Measurements from ENCODE around the gene SLIT1.

SLIT1 gene

GRCh38 chr10:97142834-97143233, 42.9 kb downstream of the SLIT1 start:
- H3K4me2 ChIP-seq (ENCODE audit: low read length) = no peak overlapping the region
- no peak overlapping the region for H3K4me3 ChIP-seq (ENCODE audit: low read depth, low read length)
- H3K9ac ChIP-seq = no peak overlapping the region
- no peaks in the 10 kb centered on the region for H3K36me3 ChIP-seq (ENCODE audit: control insufficient read depth, insufficient read depth, low read length)
- H3K4me1 ChIP-seq = peaks cover 12% of the 10 kb centered on the region
- no peaks in the 10 kb centered on the region for H3K27me3 ChIP-seq (ENCODE audit: control insufficient read depth, insufficient read depth, low read length)
- H3K9me3 ChIP-seq (ENCODE audit: control insufficient read depth, low read length) = no peaks in the 10 kb centered on the region
- TF ChIP-seq CTCF (IDR thresholded peaks at IDR 0.05) = no peak
- H3K79me2 ChIP-seq = no peaks in the 10 kb centered on the region
- H3K27ac ChIP-seq = no peak overlapping the region
- no peak overlapping the region for H2AFZ ChIP-seq

- Histone ChIP-seq H3K79me2 (no peaks in the 10 kb centered on the region), H3K27ac (no peak overlapping the region), H3K36me3 (ENCODE audit: control insufficient read depth, insufficient read depth, low read length) (no peaks in the 10 kb centered on the region), H2AFZ (no peak overlapping the region), H3K9ac (no peak overlapping the region), H3K4me2 (ENCODE audit: low read length) (no peak overlapping the region), H3K9me3 (ENCODE audit: control insufficient read depth, low read length) (no peaks in the 10 kb centered on the region), H3K27me3 (ENCODE audit: control insufficient read depth, insufficient read depth, low read length) (no peaks in the 10 kb centered on the region), H3K4me3 (ENCODE audit: low read depth, low read length) (no peak overlapping the region), H3K4me1 (peaks cover 12% of the 10 kb centered on the region)
- TF ChIP-seq CTCF (IDR thresholded peaks at IDR 0.05) = no peak
Measured at GRCh38 chr10:97140902-97141745, 44.6 kb downstream of the SLIT1 start.

GRCh38 chr10:97140049-97140846, 45.5 kb downstream of the SLIT1 start:
- H3K4me2 ChIP-seq (ENCODE audit: low read length) = no peak overlapping the region
- H3K4me3 ChIP-seq (ENCODE audit: low read depth, low read length) = no peak overlapping the region
- H3K79me2 ChIP-seq = no peaks in the 10 kb centered on the region
- H3K27me3 ChIP-seq (ENCODE audit: control insufficient read depth, insufficient read depth, low read length) = no peaks in the 10 kb centered on the region
- H3K9ac ChIP-seq = no peak overlapping the region
- no peaks in the 10 kb centered on the region for H3K9me3 ChIP-seq (ENCODE audit: control insufficient read depth, low read length)
- peaks cover 12% of the 10 kb centered on the region for H3K4me1 ChIP-seq
- no peak for TF ChIP-seq CTCF (IDR thresholded peaks at IDR 0.05)
- no peaks in the 10 kb centered on the region for H3K36me3 ChIP-seq (ENCODE audit: control insufficient read depth, insufficient read depth, low read length)
- H2AFZ ChIP-seq = no peak overlapping the region
- H3K27ac ChIP-seq = no peak overlapping the region

GRCh38 chr10:97139651-97140048, 46.1 kb downstream of the SLIT1 start:
- H3K27ac ChIP-seq = no peak overlapping the region
- H3K36me3 ChIP-seq (ENCODE audit: control insufficient read depth, insufficient read depth, low read length) = no peaks in the 10 kb centered on the region
- no peak overlapping the region for H3K4me3 ChIP-seq (ENCODE audit: low read depth, low read length)
- H3K9ac ChIP-seq = no peak overlapping the region
- H3K4me2 ChIP-seq (ENCODE audit: low read length) = no peak overlapping the region
- no peaks in the 10 kb centered on the region for H3K79me2 ChIP-seq
- no peaks in the 10 kb centered on the region for H3K27me3 ChIP-seq (ENCODE audit: control insufficient read depth, insufficient read depth, low read length)
- TF ChIP-seq CTCF (IDR thresholded peaks at IDR 0.05) = no peak
- H3K4me1 ChIP-seq = peaks cover 12% of the 10 kb centered on the region
- H3K9me3 ChIP-seq (ENCODE audit: control insufficient read depth, low read length) = no peaks in the 10 kb centered on the region
- H2AFZ ChIP-seq = no peak overlapping the region
